GM18861 (cell line): Measurements from ENCODE around the gene ESCO1.

Experiments
- ATAC-seq: cut with Tn5 transposase; IDR thresholded peaks from one replicate; pipeline ENCODE4 v1.9.1; 2021; ENCODE audit not compliant: unreplicated experiment

ESCO1 gene

DNA sequence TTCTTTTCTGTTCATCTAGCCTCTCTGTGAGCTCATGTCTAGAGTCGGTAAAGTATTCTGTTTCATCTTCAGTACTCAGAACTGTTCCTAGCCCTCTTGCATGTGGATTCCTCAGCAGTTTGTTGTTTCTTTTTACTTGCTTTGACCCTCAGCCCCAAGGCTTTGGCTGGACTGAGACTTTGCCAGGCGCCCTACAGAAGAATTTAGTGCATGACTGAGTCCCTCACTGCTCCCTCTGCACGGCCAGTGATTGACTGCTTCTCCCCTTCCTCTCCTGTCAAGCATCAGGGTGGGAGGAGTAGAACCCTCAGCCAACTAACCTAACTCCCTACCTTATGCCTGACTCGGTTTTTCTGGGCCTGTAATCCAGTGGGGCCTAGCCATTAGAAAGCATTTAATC is 109.8 kb downstream of the ESCO1 start:
- no peak for ATAC-seq

DNA sequence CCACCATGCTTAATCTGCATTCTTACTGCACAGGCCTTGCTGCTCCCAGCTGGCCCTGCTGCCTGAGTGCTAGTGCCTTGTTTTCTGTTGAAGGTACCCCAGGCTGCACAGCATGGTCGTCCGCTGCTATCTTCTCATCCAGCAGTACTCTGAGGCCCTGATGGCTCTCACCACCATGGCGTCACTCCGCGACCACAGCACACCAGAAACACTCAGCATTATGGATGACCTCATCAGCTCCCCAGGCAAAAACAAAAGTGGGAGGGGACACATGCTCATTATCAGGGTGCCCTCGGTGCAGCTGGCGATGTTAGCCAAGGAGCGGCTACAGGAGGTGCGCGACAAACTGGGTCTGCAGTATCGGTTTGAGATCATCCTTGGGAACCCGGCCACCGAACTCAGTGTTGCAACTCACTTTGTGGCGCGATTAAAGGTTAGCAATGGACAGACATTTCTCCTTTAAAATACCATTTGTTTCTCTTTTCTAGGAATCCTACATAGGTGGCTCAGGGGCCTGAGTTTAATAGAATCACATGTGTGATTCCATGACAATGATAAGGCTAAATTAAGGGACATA is 110.5 kb downstream of the ESCO1 start:
- ATAC-seq = no peak

DNA sequence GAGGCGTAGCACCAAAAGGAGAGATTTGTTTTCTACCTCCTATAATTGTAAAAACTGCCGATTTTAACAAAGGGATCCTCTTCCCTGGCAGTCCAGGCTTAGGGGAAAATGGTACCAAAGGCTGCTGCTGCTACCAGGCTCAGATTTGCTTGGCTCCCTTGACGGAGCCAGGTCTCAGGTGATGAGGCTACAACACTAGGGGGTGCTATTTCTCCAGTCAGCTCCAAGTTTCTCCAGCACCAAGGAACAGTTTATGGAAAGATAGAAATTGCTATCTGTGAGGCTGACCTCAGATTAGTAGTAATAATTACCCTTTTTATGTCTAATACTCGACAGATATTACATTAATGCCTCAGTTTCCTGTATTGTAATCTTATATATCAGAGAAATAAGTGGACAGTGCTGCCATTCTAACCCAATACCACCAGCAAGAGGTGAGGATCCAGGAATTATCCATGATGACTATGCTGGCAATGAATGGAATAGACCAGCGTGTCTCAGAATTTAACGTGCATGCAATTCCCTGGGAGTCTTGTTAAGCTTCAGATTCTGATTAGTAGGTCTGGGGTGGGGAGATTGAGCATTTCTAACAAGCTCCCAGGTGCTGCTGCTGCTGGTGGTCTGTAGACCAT is 111.3 kb downstream of the ESCO1 start:
- ATAC-seq = no peak

DNA sequence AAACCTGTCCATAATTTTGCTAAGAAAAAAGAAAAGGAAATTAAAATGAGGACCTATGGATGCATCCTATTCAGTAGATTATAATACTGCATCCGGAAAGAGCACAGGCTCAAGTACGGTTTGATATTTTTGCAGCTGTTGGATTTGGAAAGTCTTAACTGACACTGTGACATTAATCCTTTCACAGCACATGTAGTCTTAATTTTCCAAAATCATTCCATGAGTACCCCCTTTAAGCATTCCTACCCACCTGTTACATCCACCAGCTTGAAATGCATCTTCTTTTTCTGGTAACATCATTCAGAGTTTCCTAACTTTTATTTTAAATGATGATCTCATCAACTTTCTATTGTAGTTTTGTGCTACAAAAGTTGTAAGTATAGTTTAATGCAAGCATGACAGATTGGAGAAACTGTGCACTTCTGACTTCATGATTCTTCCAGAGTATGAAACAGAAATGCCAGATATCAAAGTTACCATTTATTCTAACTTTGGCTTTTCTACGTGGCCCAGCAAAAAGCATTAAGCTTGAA is 113.5 kb downstream of the ESCO1 start:
- ATAC-seq = no peak

DNA sequence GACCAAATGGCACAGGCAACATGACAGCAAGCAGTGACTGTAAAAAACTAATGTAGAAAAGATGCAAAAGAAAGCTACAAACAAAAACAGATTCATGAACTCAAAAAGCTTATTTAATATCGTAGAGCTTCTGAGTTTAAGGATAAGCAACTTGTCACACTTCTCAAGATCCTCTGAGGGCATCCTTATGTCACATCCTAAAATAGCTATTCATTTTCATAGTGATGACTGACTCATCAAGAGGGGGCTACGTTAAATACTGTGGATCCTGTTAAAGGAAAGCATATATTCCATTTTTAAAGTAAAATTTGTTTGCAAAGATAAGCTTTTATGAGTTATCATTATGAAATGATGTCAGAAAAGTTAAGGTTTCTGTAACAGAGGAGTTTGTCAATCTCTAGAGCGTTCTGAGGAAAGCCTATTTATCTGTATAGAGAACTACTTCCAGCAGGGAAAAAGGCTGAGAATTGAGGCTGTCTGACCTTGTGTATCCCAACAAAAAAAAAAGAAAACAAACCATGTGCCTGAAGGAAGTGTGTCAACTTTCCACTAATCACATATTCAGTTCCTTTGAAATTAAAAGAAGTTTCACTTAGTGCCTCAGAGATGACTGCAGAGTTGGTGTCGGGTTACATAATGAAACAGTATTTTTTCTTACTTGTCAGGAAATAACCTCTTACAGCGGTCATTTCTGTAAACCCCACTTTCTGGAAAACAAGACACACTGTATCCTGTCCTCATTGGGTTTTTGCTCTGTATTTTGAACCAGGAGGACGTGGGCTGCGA is 115.5 kb downstream of the ESCO1 start:
- no peak for ATAC-seq

DNA sequence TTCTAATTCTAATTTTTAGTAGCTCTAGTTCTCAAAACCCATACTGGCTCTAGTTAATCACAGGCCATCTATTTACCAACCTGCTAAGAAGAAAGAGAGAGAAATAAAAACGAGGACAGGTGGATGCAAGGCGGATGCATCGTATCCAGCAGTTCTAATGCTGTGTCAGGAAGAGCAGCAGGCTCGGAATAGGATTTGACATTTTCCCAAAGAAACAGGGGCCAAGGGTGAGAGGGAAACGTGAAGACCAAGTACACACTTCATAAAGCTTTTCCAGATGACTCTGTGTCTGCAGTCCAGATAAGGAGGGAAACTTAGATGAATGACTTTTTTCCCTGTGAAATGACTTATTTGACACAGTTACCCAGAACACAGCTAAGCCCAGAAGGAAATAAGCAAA is 117.5 kb downstream of the ESCO1 start:
- ATAC-seq = no peak

DNA sequence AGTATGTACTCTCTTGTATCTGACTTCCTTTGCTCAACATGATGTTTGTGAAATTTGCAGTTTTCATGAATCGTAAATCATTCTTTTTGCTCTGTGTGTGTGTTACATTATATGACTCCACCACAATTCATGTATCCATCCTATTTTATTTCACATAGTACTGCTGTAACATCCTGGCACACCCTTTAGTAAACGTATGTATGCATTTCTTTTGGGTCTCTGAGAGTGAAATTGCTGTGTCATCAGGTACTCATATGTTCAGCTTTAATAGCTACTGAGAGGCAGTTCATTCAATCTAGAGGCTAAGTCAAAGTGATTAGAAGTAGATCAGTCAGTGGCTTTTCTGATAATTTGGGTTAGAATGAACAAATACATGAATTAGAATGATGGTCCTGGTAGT is 118.8 kb downstream of the ESCO1 start:
- no peak for ATAC-seq

DNA sequence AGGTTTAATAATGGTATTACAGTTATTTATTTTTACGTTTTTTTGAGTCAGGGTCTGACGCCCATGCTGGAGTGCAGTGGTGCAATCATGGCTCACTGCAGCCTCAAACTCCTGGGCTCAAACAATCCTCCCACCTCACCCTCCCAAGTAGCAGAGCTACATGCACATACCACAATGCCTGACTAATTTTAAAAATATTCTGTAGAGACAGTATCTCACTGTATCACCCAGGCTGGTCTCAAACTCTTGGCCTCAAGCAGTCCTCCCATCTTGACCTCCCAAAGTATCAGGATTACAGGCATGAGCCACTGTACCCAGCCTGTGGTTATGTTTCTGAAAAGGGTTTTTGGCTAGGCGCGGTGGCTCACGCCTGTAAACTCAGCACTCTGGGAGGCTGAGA is 120.8 kb downstream of the ESCO1 start:
- no peak for ATAC-seq
